Mucosa of rectum (tissue), 2 donors: ENCODE measurements around the gene ABCC4.
"Not testable (repeated sequence)": the region's sequence is repeated elsewhere in the genome, so short reads cannot be mapped to it uniquely, and the experiment has no call there.

Experiments used
- H3K27ac ChIP-seq, 2 donors: one replicate each; pipeline ENCODE4 v1.7.0; 2013; ENCODE audit warnings: inconsistent platforms in 2 of 2, low read depth in 2 of 2, low read length in 2 of 2
- H3K27me3 ChIP-seq, 2 donors: one replicate each; pipeline ENCODE4 v1.7.0; 2013; ENCODE audit warnings: low read length in 2 of 2; ENCODE audit not compliant: control insufficient read depth in 2 of 2, insufficient read depth in 2 of 2
- H3K36me3 ChIP-seq, 2 donors: one replicate each; pipeline ENCODE4 v1.7.0; 2013; ENCODE audit warnings: low read length in 2 of 2; ENCODE audit not compliant: control insufficient read depth in 2 of 2, insufficient read depth in 2 of 2
- H3K4me1 ChIP-seq, 2 donors: one replicate each; pipeline ENCODE4 v1.7.0; 2013; ENCODE audit warnings: low read length in 2 of 2, mild to moderate bottlenecking in 1 of 2; ENCODE audit not compliant: control insufficient read depth in 2 of 2, insufficient read depth in 2 of 2
- H3K4me3 ChIP-seq, 2 donors: one replicate each; pipeline ENCODE4 v1.7.0; 2013; ENCODE audit warnings: low read length in 2 of 2
- H3K9ac ChIP-seq, 2 donors: one replicate each; pipeline ENCODE4 v1.7.0; 2013; ENCODE audit warnings: low read length in 2 of 2, low read depth in 1 of 2, mild to moderate bottlenecking in 1 of 2
- H3K9me3 ChIP-seq, 2 donors: one replicate each; pipeline ENCODE4 v1.7.0; 2013; ENCODE audit warnings: low read length in 2 of 2; ENCODE audit not compliant: control insufficient read depth in 2 of 2
- donor health status: healthy.
- donor health status: Normal muscosa, but diverticular disease.

ABCC4 gene

DNA sequence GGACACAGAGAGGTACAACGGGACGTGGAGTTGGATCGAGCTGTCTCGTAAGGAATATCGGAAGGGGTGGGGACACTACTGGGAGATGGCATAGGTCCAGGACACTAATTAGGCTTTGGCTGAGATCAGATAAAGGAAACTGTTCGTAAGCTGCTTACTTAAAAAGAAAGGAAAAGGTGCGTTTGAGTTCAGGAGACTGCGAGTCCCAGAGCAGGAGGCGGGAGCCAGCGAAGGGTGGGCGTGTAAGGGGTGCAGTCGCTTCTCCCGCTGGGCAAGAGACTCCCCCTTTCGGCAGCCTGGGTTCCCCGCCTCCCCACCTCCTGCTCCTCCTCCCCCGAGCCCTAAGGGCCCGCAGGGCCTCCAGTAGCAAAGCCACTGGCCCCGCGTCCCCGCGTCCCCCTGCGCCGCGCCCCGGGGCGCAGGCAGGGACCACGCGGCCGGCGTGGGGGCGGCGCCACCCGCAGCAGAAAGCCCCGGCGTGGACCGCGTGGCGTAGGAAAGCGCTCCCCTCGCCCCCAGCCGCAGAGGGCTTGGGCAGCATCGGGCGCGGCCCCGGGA, 547 bp downstream of the ABCC4 start:
- Histone ChIP-seq H3K9ac (peak overlapping the region; percentile 71 to 74), H3K27me3 (no peaks in the 10 kb centered on the region), H3K27ac (peak overlapping the region; percentile 49 to 80), H3K36me3 (no peaks in the 10 kb centered on the region), H3K9me3 (no peaks in the 10 kb centered on the region), H3K4me1 (peaks cover 12 to 15% of the 10 kb centered on the region in 2 donors), H3K4me3 (peak overlapping the region; percentile 66 to 74)

DNA sequence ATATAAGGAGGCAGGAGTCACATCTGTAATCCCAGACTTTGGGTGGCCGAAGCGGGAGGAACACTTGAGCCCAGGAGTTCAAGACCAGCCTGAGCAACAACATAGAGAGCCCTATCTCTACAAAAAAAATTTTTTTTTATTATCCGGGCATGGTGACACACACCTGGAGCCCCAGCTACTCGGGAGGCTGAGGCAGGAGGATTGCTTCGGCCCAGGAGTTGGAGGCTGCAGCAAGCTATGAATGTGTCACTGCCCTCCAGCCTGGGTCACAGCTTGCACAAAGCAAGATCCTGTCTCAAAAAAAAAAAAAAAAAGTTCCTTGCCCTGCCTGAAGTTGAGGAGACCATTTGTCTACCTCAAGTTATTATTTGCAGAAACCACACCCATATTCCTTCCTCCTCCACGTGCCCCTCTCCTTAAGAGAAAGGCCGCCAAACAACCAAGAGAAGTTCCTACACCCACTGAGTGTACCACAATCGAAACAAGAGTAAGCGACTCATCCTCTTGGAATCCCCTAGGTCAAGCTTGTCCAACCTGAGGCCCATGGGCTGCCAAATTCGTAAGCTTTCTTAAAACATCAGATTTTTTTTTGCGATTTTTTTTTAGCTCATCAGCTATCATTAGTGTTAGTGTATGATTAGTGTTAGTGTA, 2.2 kb downstream of the ABCC4 start:
- Histone ChIP-seq H3K9me3 (no peaks in the 10 kb centered on the region), H3K27me3 (no peaks in the 10 kb centered on the region), H3K4me3 (peak overlapping the region in 1 of 2 donors; percentile 4), H3K36me3 (no peaks in the 10 kb centered on the region), H3K9ac (no peak overlapping the region), H3K27ac (no peak overlapping the region), H3K4me1 (peaks cover 12 to 15% of the 10 kb centered on the region in 2 donors)

DNA sequence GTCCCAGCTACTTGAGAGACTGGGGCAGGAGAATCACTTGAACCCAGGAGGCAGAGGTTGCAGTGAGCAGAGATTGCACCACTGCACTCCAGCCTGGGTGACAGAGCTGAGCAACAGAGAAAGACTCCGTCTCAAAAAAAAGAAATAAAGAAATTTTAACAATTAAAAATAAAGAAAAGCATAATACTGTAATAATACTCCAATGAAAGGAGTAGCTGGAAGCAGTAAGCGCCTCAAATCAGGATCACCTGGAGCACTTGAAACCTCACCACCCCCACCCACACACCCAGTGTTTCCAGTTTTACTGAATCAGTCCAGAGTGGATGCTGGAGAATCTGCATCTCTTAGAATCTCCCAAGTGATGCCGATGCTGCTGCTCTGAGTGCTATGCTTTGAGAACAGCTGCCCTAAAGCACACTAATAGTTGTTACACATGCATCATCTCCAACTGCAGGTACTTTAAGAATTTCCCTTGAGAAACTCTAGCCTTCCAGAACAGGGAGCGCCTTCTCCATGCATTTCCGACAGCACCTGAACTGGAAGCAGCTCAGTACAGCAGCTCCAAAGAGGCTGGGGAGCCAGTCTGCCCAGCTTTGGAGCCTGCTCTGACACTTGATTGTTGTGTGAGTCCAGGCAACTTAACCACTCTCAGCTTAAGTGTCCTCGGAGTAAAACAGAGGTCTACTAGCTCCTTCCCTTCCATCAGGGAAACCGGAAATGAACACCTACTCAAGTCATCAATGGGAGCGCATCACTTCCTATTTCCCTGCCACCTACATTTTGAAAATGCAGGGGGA, 2.9 kb downstream of the ABCC4 start:
- Histone ChIP-seq H3K27ac (no peak overlapping the region), H3K4me3 (peak overlapping the region in 1 of 2 donors; percentile 4), H3K36me3 (no peaks in the 10 kb centered on the region), H3K9ac (no peak overlapping the region), H3K9me3 (no peaks in the 10 kb centered on the region), H3K27me3 (no peaks in the 10 kb centered on the region), H3K4me1 (peaks cover 12 to 15% of the 10 kb centered on the region in 2 donors)

DNA sequence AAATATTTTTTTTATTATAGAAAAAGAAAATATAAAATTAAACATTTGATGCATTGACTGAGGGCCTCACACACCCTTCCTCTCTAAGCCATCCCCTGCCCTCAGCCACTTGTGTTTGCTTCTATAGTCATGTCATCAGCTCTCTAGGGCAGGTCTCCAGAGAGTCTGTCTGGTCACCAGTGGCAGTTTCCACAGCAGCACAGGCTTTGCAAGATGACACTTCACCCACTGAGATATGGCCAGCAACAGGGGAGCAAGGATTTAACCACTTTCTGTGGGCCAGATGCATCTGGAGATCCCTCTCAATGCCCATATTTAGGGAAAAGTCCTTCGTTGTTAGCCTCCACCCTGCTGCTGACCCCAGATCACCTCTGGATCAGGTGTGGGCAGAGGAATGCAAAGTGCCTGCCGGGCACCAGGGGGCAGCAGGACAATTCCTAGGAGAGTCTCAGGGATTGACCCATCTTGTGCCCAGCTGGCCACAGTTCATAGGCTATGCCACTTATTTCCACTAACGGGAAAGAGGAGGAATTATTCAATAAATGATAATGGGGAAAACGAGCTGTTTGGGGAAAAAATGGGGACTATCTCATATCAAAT, 4.8 kb downstream of the ABCC4 start:
- Histone ChIP-seq H3K4me3 (no peak overlapping the region), H3K36me3 (no peaks in the 10 kb centered on the region), H3K4me1 (peaks cover 8 to 15% of the 10 kb centered on the region in 2 donors), H3K27me3 (no peaks in the 10 kb centered on the region), H3K9me3 (no peaks in the 10 kb centered on the region), H3K9ac (no peak overlapping the region), H3K27ac (no peak overlapping the region)

DNA sequence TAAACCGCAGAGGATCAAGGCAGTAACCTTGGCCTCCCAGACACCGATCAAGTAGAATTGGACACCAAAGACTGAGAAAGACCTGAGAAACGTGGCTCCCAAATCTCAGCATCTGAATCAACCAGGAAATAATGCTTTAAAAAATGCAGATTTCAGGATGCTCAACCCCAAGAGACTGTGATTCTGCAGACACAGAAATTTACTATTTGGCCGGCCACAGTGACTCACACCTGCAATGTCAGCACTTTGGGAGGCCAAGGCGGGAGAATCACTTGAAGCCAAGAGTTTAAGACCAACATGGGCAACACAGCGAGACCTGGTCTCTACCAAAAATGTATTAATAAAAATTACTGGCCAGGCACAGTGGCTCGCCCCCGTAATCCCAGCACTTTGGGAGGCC, 6.2 kb downstream of the ABCC4 start:
- Histone ChIP-seq H3K27ac (no peak overlapping the region), H3K27me3 (no peaks in the 10 kb centered on the region), H3K36me3 (no peaks in the 10 kb centered on the region), H3K4me3 (no peak overlapping the region), H3K4me1 (peaks cover 6 to 15% of the 10 kb centered on the region in 2 donors), H3K9me3 (no peaks in the 10 kb centered on the region), H3K9ac (no peak overlapping the region)

DNA sequence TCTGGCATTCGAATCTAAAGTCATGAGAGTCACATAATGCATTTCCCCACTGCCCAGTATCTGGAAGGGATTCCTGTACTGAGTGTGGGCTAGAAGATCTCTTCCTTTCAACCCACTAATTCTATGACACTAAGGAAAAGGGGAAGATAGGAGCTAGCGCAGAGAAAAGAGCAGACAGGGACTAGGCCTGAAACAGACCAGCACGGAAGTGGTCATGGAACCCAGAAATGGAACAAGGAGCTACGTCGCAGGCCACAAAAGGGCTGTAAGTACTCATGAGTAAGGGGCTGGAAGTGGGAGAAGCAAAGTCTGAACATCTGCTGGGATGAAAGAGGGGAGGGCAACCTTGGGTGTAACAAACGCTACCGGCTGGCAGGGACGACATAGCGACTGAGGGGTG, 8.6 kb downstream of the ABCC4 start:
- Histone ChIP-seq H3K27me3 (no peaks in the 10 kb centered on the region), H3K36me3 (no peaks in the 10 kb centered on the region), H3K9me3 (no peaks in the 10 kb centered on the region), H3K4me1 (peaks cover 8 to 12% of the 10 kb centered on the region in 2 donors), H3K9ac (no peak overlapping the region), H3K4me3 (no peak overlapping the region), H3K27ac (no peak overlapping the region)

DNA sequence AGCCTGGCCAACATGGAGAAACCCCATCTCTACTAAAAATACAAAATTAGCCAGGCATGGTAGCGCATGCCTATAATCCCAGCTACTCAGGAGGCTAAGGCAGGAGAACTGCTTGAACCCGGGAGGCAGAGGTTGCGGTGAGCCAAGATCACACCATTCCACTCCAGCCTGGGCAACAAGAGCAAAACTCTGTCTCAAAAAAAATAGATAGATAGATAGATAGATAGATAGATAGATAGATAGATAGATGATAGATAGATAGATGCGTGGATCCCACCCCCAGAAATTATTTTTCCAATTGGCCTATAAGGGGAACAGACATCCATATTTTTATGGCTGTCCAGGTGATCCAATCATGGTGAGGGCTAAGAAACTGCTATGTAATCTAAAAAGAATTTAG, 11.3 kb downstream of the ABCC4 start:
- H3K27ac ChIP-seq, H3K4me3 ChIP-seq: not testable (repeated sequence)

DNA sequence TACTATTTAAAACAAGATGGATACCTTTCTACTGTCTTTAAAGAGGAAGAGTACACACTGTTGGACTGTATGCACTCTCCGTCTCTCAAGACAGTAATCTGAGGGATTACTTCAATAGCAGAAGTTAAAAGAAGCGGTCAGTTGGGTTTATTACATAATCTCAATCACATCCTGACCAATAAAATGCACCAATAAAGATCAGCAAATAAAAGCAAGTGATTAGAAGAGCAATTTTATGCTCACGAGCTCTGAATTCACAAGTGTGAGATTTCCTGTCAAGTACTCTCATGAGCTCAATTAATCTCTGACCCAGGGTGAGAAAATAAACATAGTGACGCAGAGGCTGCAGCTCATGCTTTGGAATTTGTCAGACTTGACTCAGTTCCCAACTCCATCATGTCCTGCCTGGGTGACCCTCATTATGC, 12.2 kb downstream of the ABCC4 start:
- H3K4me3 ChIP-seq, result no peak overlapping the region
- peak overlapping the region; percentile 12 to 25 for H3K27ac ChIP-seq
- no peaks in the 10 kb centered on the region for H3K9me3 ChIP-seq
- H3K27me3 ChIP-seq, result no peaks in the 10 kb centered on the region
- peaks cover 2 to 16% of the 10 kb centered on the region in 2 donors for H3K4me1 ChIP-seq
- no peaks in the 10 kb centered on the region for H3K36me3 ChIP-seq
- H3K9ac ChIP-seq, result no peak overlapping the region

More for the DNA sequence above, 11.3 kb downstream of the ABCC4 start:
- H3K27me3 ChIP-seq, H3K9ac ChIP-seq, H3K9me3 ChIP-seq, H3K36me3 ChIP-seq: not testable (repeated sequence)
- H3K4me1 ChIP-seq, result peaks cover 2 to 16% of the 10 kb centered on the region in 2 donors

DNA sequence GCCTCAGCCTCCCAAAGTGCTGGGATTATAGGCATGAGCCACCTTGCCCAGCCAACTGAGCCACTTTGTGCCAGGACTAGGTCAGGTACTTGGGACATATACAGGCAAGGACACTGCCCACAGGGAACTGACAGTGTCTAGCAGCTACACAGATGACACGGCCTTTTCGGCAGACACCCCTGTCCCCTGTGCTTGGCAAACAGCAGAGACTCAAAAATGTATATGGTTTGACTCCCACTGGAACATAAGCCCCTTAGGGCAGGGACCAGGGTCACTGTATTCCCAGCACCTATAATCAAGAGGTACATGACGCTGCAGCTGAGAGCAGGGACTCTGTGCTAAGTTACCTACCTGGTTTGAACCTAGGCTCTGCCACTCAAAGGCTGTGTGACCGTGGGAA, 16.8 kb downstream of the ABCC4 start:
- no peak overlapping the region for H3K4me3 ChIP-seq
- peaks cover 9 to 15% of the 10 kb centered on the region in 2 donors for H3K4me1 ChIP-seq
- no peak overlapping the region for H3K27ac ChIP-seq
- no peaks in the 10 kb centered on the region for H3K36me3 ChIP-seq
- H3K9me3 ChIP-seq, result no peaks in the 10 kb centered on the region
- no peak overlapping the region for H3K9ac ChIP-seq
- H3K27me3 ChIP-seq, result no peaks in the 10 kb centered on the region

DNA sequence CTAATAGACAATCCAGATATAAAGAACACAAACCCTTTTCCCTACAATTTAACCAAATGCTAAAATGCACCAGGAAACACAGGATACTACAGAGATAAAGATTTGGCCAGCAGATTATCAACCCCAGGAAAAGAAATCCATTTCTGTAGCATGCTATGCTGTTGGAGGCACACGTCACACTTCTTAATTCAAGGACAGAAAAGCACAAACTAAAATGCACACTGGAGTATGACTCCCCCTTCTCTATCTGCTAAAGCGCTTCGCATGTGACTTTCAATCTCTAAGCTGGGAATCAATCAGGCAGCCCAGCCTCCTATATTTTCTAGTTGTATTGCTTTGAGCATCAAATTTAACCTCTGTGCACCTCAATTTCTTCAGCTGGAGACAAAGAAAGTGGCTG, 22.2 kb downstream of the ABCC4 start:
- Histone ChIP-seq H3K9ac (no peak overlapping the region), H3K27ac (no peak overlapping the region), H3K27me3 (no peaks in the 10 kb centered on the region)

More for the DNA sequence above, 22.2 kb downstream of the ABCC4 start:
- peaks cover 5 to 9% of the 10 kb centered on the region in 2 donors for H3K4me1 ChIP-seq
- H3K4me3 ChIP-seq, result no peak overlapping the region
- no peaks in the 10 kb centered on the region for H3K9me3 ChIP-seq
- no peaks in the 10 kb centered on the region for H3K36me3 ChIP-seq
